Calu3 (cell line): ENCODE measurements around the gene AGBL4. TPM values are rescaled to one million over a fixed set of nuclear protein-coding genes. Genes with fewer than 3 reads are reported as not detected.
"Not testable (repeated sequence)": the region's sequence is repeated elsewhere in the genome, so short reads cannot be mapped to it uniquely, and the experiment has no call there.

Experiments used
- BruUV-seq: library from RNA; stranded (reverse); fragments of 400-500 nt; replicated peaks from 2 replicates; lab custom pipeline; 2021; lab: Mats Ljungman, UMichigan
- CTCF ChIA-PET: fragments of 300-600 bp; sonication (Branson Sonifier 250); formaldehyde crosslinking; loops from one replicate; lab custom pipeline; 2022; ENCODE audit warnings: antibody characterized with exemption; lab: Charles Lee
- DNase-seq: peaks from one replicate; pipeline ENCODE4 v3.0.0; 2022
- H3K27ac Mint-ChIP-seq: one replicate; pipeline ENCODE4 v1.8.0; 2022; ENCODE audit warnings: mixed read lengths; ENCODE audit not compliant: unreplicated experiment
- H3K27me3 Mint-ChIP-seq: one replicate; pipeline ENCODE4 v1.8.0; 2022; ENCODE audit warnings: mixed read lengths; ENCODE audit not compliant: unreplicated experiment
- H3K36me3 Mint-ChIP-seq: one replicate; pipeline ENCODE4 v1.8.0; 2022; ENCODE audit warnings: mild to moderate bottlenecking, moderate library complexity, mixed read lengths; ENCODE audit not compliant: insufficient read depth, unreplicated experiment
- H3K4me1 Mint-ChIP-seq: one replicate; pipeline ENCODE4 v1.8.0; 2022; ENCODE audit warnings: mild to moderate bottlenecking, low read depth, mixed read lengths; ENCODE audit not compliant: unreplicated experiment
- H3K4me3 Mint-ChIP-seq: one replicate; pipeline ENCODE4 v1.8.0; 2022; ENCODE audit warnings: mild to moderate bottlenecking, low read depth, moderate library complexity, mixed read lengths; ENCODE audit not compliant: unreplicated experiment
- H3K9me3 Mint-ChIP-seq: one replicate; pipeline ENCODE4 v1.8.0; 2022; ENCODE audit warnings: low read depth, mixed read lengths; ENCODE audit not compliant: unreplicated experiment
- intact Hi-C: fragments of 100-400 bp; cut with micrococcal nuclease; formaldehyde crosslinking; loops from one replicate; pipeline ENCODE4 v1.10.0; 2022; ENCODE audit not compliant: unreplicated experiment
- total RNA-seq: library from RNA; stranded (reverse); gene quantifications from 2 replicates; pipeline ENCODE4 v1.2.3, GENCODE V29; 2022
- TF ChIP-seq, protein P1 (sequence below): fragments of 200-600 bp; IDR thresholded peaks from one replicate; pipeline ENCODE4 v1.8.0; 2022; ENCODE audit warnings: antibody characterized with exemption; ENCODE audit not compliant: unreplicated experiment

Gene AGBL4
- total RNA-seq, 1 experiment from 2014 or later, result not detected

DNA sequence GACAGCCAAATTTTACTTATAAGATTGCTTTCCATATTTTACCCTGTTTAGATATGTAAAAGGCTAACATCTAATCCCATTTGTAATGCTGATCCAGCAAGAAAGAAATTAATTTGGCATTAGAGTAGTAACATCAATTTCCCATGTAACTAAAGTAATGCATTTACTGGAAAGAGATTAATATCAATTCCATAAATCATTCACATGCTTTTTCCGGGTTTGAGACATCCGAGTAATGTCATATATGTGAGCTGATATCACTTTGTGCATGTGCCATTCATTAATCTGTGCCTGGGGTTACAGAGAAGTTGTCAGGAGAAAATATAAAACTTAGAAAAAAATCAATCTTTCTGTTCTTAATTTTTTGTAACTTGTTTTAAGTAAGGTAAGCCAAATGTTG is 206.1 kb downstream of the AGBL4 start:
- intact Hi-C loops, result no loop called here
- CTCF ChIA-PET, result interaction anchor here (0.7 kb wide), 1 partner anchor 264 kb away, joined by 3 read pairs; no protein-coding TSS in a partner anchor
- Mint-ChIP-seq H3K36me3 (no peaks in the 10 kb centered on the region), H3K4me1 (no peaks in the 10 kb centered on the region), H3K9me3 (peaks cover under 1% of the 10 kb centered on the region), H3K27ac (no peak overlapping the region), H3K4me3 (no peak overlapping the region), H3K27me3 (no peaks in the 10 kb centered on the region)
- DNase-seq, result no peak
- no TSS peak for BruUV-seq
- TF ChIP-seq, protein P1, sequence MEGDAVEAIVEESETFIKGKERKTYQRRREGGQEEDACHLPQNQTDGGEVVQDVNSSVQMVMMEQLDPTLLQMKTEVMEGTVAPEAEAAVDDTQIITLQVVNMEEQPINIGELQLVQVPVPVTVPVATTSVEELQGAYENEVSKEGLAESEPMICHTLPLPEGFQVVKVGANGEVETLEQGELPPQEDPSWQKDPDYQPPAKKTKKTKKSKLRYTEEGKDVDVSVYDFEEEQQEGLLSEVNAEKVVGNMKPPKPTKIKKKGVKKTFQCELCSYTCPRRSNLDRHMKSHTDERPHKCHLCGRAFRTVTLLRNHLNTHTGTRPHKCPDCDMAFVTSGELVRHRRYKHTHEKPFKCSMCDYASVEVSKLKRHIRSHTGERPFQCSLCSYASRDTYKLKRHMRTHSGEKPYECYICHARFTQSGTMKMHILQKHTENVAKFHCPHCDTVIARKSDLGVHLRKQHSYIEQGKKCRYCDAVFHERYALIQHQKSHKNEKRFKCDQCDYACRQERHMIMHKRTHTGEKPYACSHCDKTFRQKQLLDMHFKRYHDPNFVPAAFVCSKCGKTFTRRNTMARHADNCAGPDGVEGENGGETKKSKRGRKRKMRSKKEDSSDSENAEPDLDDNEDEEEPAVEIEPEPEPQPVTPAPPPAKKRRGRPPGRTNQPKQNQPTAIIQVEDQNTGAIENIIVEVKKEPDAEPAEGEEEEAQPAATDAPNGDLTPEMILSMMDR, result no peak

DNA sequence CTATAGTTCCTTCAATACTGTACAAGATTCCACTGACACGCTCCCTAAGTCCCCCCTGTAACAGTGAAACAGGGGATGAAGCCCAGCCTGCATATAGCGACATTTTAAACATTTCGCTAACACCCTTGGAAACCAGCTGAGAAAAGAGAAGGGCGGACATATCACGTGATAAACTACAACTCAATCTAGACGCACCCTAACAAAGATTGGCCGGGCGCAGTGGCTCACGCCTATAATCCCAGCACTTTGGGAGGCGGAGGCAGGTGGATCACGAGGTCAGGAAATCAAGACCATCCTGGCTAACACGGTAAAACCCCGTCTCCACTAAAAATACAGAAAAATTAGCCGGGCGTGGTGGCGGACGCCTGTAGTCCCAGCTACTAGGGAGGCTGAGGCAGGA is 236.7 kb downstream of the AGBL4 start:
- not testable (repeated sequence) for H3K4me1 Mint-ChIP-seq

DNA sequence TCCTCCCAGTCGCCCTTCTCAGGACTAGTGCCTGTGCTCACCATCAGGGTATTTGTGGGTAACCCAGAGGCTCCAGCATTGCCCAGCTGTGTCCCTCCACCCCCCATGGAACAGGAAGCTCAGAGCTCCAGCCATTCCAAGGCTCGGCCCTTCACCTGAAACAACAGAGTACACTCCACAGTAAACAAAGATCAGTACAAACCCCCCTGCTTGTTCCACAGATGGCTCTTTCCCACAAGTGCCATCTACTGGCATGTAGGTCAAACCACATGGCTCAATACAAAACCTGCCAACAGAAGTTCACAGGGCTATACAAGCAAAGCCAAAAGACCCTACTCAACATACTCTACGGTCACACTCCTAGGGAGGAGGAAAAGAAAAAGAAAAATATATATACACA is 258.7 kb downstream of the AGBL4 start:
- TF ChIP-seq, protein P1, result peak; percentile 50
- peak; percentile 22 for DNase-seq
- no peak overlapping the region for H3K4me3 Mint-ChIP-seq
- BruUV-seq, result no TSS peak
- intact Hi-C loops, result loop anchor here (5.0 to 10.0 kb wide), 3 partner anchors 420 to 848 kb away; no protein-coding TSS in a partner anchor
- no peaks in the 10 kb centered on the region for H3K36me3 Mint-ChIP-seq
- peaks cover 10% of the 10 kb centered on the region for H3K4me1 Mint-ChIP-seq
- peaks cover 3% of the 10 kb centered on the region for H3K9me3 Mint-ChIP-seq
- CTCF ChIA-PET, result no interaction called here
- no peak overlapping the region for H3K27ac Mint-ChIP-seq
- no peaks in the 10 kb centered on the region for H3K27me3 Mint-ChIP-seq

More for the DNA sequence above, 236.7 kb downstream of the AGBL4 start:
- CTCF ChIA-PET, result interaction anchor here (0.7 kb wide), 1 partner anchor 17 kb away, joined by 4 read pairs; no protein-coding TSS in a partner anchor
- H3K4me3 Mint-ChIP-seq, H3K9me3 Mint-ChIP-seq, intact Hi-C loops, BruUV-seq, H3K27me3 Mint-ChIP-seq, H3K27ac Mint-ChIP-seq, H3K36me3 Mint-ChIP-seq, DNase-seq: not testable (repeated sequence)

DNA sequence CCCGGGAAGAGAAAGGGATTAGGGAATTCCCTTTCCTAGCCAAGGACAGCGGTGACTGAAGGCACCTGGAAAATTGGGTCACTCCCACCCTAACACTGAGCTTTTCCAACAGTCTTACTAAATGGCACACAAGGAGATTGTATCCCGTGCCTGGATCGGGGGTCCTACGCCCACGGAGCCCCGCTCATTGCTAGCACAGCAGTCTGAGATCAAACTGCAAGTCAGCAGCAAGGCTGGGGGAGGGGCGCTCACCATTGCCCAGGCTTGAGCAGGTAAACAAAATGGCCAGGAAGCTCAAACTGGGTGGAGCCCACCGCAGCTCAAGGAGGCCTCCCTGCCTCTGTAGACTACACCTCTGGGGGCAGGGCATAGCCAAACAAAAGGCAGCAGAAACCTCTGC is 285.6 kb downstream of the AGBL4 start:
- H3K27ac Mint-ChIP-seq, H3K4me1 Mint-ChIP-seq, DNase-seq, H3K27me3 Mint-ChIP-seq, CTCF ChIA-PET, BruUV-seq, intact Hi-C loops, H3K36me3 Mint-ChIP-seq, H3K4me3 Mint-ChIP-seq: not testable (repeated sequence)
- H3K9me3 Mint-ChIP-seq, result peaks cover 24% of the 10 kb centered on the region

DNA sequence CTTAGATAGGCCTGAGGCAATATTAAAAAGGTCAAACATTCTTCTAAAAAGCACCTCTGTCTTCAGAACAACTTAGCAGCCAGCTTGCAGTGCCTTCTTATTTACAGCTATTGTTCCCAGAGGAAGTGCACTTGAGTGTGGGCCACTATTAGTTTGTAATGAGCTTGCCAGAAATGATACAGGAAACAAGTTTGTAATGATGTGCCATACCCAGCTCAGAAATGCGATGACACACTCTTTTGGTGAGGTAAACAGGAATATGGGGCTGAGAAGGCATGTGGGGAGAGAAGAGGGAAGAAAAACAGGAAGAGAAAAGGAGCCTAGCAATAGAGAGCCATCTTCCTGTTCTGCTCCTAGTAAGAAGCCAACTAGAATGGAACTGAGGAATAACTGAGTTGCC is 295.4 kb downstream of the AGBL4 start:
- CTCF ChIA-PET, result no interaction called here
- Mint-ChIP-seq H3K27ac (no peak overlapping the region), H3K27me3 (no peaks in the 10 kb centered on the region), H3K36me3 (no peaks in the 10 kb centered on the region), H3K4me3 (no peak overlapping the region), H3K9me3 (peaks cover 6% of the 10 kb centered on the region), H3K4me1 (peaks cover 8% of the 10 kb centered on the region)
- TF ChIP-seq, protein P1, result no peak
- intact Hi-C loops, result no loop called here
- DNase-seq, result no peak
- BruUV-seq, result no TSS peak
